Measurements from ENCODE around the gene GDF9.

The GDF9 gene

GRCh38 chr5:132866342-132867045 is at the start of gene GDF9, which contains the start of gene UQCRQ:
GDF9 (minus strand) TSS chr5:132866469; CDS start chr5:132864533, 1,936 bp downstream.
UQCRQ (plus strand) TSS chr5:132866642; CDS start chr5:132866882, 240 bp downstream.
- peak; percentile 100 for DNase-seq (ENCODE audit: low spot score)

- DNase-seq (ENCODE audit: low spot score): no peak
Observed at GRCh38 chr5:132915681-132916080, 49.4 kb upstream of the GDF9 start.

GRCh38 chr5:132909702-132910101 is 43.4 kb upstream of the GDF9 start:
- no peak for DNase-seq (ENCODE audit: low spot score)

GRCh38 chr5:132907161-132907560 is 40.9 kb upstream of the GDF9 start:
- DNase-seq (ENCODE audit: low spot score): no peak

GRCh38 chr5:132905938-132906337 is 39.7 kb upstream of the GDF9 start:
- DNase-seq (ENCODE audit: low spot score): no peak

GRCh38 chr5:132901730-132902129 is 35.5 kb upstream of the GDF9 start:
- no peak for DNase-seq (ENCODE audit: low spot score)

- no peak for DNase-seq (ENCODE audit: low spot score)
Observed at GRCh38 chr5:132901036-132901435, 34.8 kb upstream of the GDF9 start.

- no peak for DNase-seq (ENCODE audit: low spot score)
Observed at GRCh38 chr5:132898094-132898493, 31.8 kb upstream of the GDF9 start.

- no peak for DNase-seq (ENCODE audit: low spot score)
Observed at GRCh38 chr5:132896685-132897084, 30.4 kb upstream of the GDF9 start.

GRCh38 chr5:132895719-132896305 is 29.5 kb upstream of the GDF9 start:
- no peak for DNase-seq (ENCODE audit: low spot score)

GRCh38 chr5:132890817-132891216 is 24.5 kb upstream of the GDF9 start:
- DNase-seq (ENCODE audit: low spot score): no peak

- DNase-seq (ENCODE audit: low spot score): no peak
Observed at GRCh38 chr5:132889501-132889900, 23.2 kb upstream of the GDF9 start.

GRCh38 chr5:132887283-132887682 is 21.0 kb upstream of the GDF9 start:
- no peak for DNase-seq (ENCODE audit: low spot score)

- no peak for DNase-seq (ENCODE audit: low spot score)
Observed at GRCh38 chr5:132886064-132886823, 20.0 kb upstream of the GDF9 start.

- DNase-seq (ENCODE audit: low spot score): no peak
Observed at GRCh38 chr5:132884548-132884947, 18.3 kb upstream of the GDF9 start.

GRCh38 chr5:132883261-132883834 is 17.1 kb upstream of the GDF9 start:
- DNase-seq (ENCODE audit: low spot score): peak; percentile 73

- DNase-seq (ENCODE audit: low spot score): no peak
Observed at GRCh38 chr5:132877938-132878337, 11.7 kb upstream of the GDF9 start.

GRCh38 chr5:132877466-132877865 is 11.2 kb upstream of the GDF9 start:
- DNase-seq (ENCODE audit: low spot score): no peak

GRCh38 chr5:132876020-132876759 is 9.9 kb upstream of the GDF9 start:
- no peak for DNase-seq (ENCODE audit: low spot score)

- DNase-seq (ENCODE audit: low spot score): no peak
Observed at GRCh38 chr5:132873930-132874271, 7.6 kb upstream of the GDF9 start.

GRCh38 chr5:132873119-132873929 is 7.1 kb upstream of the GDF9 start, which contains the start of gene LEAP2:
LEAP2 (plus strand) TSS chr5:132873668; CDS start chr5:132873695, 27 bp downstream.
- no peak for DNase-seq (ENCODE audit: low spot score)

Data from putamen (tissue), 1 donor.